Upper lobe of left lung (tissue), 6 donors: Measurements from ENCODE around the gene TMEM119. TPM values are rescaled to one million over a fixed set of nuclear protein-coding genes. Genes with fewer than 3 reads are reported as not detected.

ENCODE experiments used
- ATAC-seq, 2 donors: fragments of 200-7000 bp; cut with Tn5 transposase; one replicate each; pipeline ENCODE4 v1.9.1; 2022; ENCODE audit warnings: mild to moderate bottlenecking in 2 of 2, moderate library complexity in 2 of 2; ENCODE audit not compliant: low FRiP score in 2 of 2
- DNase-seq, 2 donors: peaks; one replicate each; pipeline ENCODE4 v3.0.0-alpha.2; 2019 to 2020
- H3K27ac ChIP-seq, 4 donors: fragments of 200-600 bp; sonication (generic); one replicate each; pipeline ENCODE4 v1.5.1; 2016 to 2019
- H3K27me3 ChIP-seq, 4 donors: fragments of 200-600 bp; sonication (generic); one replicate each; pipeline ENCODE4 v1.5.1; 2017 to 2019
- H3K36me3 ChIP-seq, 4 donors: fragments of 200-600 bp; sonication (generic); one replicate each; pipeline ENCODE4 v1.5.1; 2016 to 2019
- H3K4me1 ChIP-seq, 4 donors: fragments of 200-600 bp; sonication (generic); one replicate each; pipeline ENCODE4 v1.5.1; 2018 to 2019
- H3K4me3 ChIP-seq, 4 donors: fragments of 200-600 bp; sonication (generic); one replicate each; pipeline ENCODE4 v1.5.1; 2017 to 2019; ENCODE audit warnings: mild to moderate bottlenecking in 2 of 4, moderate library complexity in 1 of 4
- H3K9me3 ChIP-seq, 4 donors: fragments of 200-600 bp; sonication (generic); one replicate each; pipeline ENCODE4 v1.5.1; 2018 to 2019
- CTCF ChIP-seq, 6 experiments: fragments of 450-650 bp in 4 of 6; fragments of 200-600 bp in 2 of 6; sonication (generic) in 2 of 6; IDR thresholded peaks; one replicate each; pipeline ENCODE4 v1.5.1; 2016 to 2019; ENCODE audit warnings: antibody characterized with exemption in 6 of 6
- EP300 ChIP-seq, 4 donors: sonication (generic); formaldehyde crosslinking; IDR thresholded peaks; one replicate each; pipeline ENCODE4 v1.5.1; 2017; ENCODE audit warnings: antibody characterized with exemption in 4 of 4, control low read depth in 2 of 4
- POLR2A ChIP-seq, 4 donors: fragments of 450-650 bp; IDR thresholded peaks; one replicate each; pipeline ENCODE4 v1.5.1; 2016 to 2017; ENCODE audit warnings: antibody characterized with exemption in 4 of 4, mild to moderate bottlenecking in 2 of 4
- POLR2AphosphoS5 ChIP-seq, 2 donors: sonication (generic); formaldehyde crosslinking; IDR thresholded peaks; one replicate each; pipeline ENCODE4 v1.5.1; 2017; ENCODE audit warnings: antibody characterized with exemption in 2 of 2
- WGBS, 2 donors: methylation state at CpG; one replicate each; pipeline ENCODE4 v1.1.5; 2017 to 2018; 5-methylcytosine and 5-hydroxymethylcytosine counted together
- total RNA-seq, 6 donors: library from RNA; depleted of rRNA in 4 of 6; stranded (reverse); fragments of >200 nt in 4 of 6; gene quantifications; one replicate each; pipeline versions ENCODE4 v1.1.0 to v1.2.1, GENCODE V29; 2016 to 2021
- donor health status: DM: no; HTN: no; CAD: no; lungs with moderate emphysema.
- donor health status: DM: no; HTN: yes; CAD: no; lungs with severe emphysema.

Gene TMEM119
- total RNA-seq, 6 donors from 2014 or later = 1.5 to 50.7 (median 20.5) TPM

GRCh38 chr12:108614639-108615038 is 16.8 kb upstream of the TMEM119 start:
- ATAC-seq (no peak), DNase-seq (no peak)
- WGBS, 2 donors = 96 to 97% methylated on average over 5 to 6 of the region's 6 CpGs
- TF ChIP-seq CTCF (IDR thresholded peaks at IDR 0.05) (no peak), POLR2AphosphoS5 (IDR thresholded peaks at IDR 0.05) (no peak), POLR2A (IDR thresholded peaks at IDR 0.05) (no peak), EP300 (IDR thresholded peaks at IDR 0.05) (no peak)
- Histone ChIP-seq H3K4me3 (no peak overlapping the region), H3K4me1 (peaks cover 35 to 47% (median 37%) of the 10 kb centered on the region in 4 donors), H3K9me3 (no peaks in the 10 kb centered on the region), H3K36me3 (no peaks in the 10 kb centered on the region), H3K27me3 (no peaks in the 10 kb centered on the region), H3K27ac (no peak overlapping the region)

DNA sequence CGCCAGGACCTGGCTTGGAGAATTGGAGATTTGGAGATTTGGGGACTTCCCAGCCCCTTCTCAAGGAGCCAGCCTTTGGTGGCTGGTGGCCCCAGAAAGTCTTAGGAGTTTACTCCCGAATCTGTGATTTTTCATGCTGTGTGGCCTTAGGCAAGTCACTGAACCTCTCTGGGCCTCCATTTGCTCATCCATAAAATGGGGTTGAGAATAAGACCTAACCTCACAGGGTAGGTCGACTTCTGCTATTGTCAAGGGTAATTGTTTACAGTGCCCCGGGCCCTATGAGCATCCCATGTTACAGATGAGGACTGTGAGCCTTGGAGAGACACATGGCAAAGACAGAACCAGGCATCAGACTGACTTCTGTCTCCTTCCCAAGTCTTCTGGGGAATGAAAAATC is 16.2 kb upstream of the TMEM119 start:
- 87 to 88% methylated on average over 3 to 4 of the region's 4 CpGs for WGBS, 2 donors
- peaks cover 35 to 47% (median 37%) of the 10 kb centered on the region in 4 donors for H3K4me1 ChIP-seq

DNA sequence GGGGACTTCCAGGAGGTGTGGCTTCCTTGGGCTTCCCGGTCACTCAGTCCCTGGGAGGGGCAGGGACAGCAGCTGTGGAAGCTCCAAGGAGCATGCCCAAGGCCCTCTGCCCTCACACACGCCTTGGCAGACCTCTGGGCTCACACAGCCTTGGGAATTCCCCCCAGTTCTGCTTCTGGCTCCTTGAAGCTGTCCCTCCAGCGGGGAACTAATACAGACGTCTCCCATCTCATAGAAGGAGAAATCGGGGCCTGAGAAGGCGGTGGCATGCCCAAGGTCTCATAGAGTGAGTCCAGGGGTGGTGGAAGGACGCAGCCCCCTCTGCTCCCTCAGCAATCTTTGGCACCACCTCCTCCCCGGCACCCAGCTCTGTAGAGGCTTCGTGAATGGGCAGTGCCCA is 15.7 kb upstream of the TMEM119 start:
- Histone ChIP-seq H3K9me3 (no peaks in the 10 kb centered on the region), H3K27me3 (no peaks in the 10 kb centered on the region), H3K4me3 (no peak overlapping the region), H3K36me3 (no peaks in the 10 kb centered on the region), H3K27ac (peak overlapping the region in 2 of 4 donors; percentile 12 to 44), H3K4me1 (peaks cover 33 to 43% (median 35%) of the 10 kb centered on the region in 4 donors)
- DNase-seq (peak in 1 of 2 donors; percentile 55), ATAC-seq (no peak)
- TF ChIP-seq EP300 (IDR thresholded peaks at IDR 0.05) (no peak), POLR2AphosphoS5 (IDR thresholded peaks at IDR 0.05) (peak in 1 of 2 donors; percentile 10)
- 22 to 63% methylated on average over 1 to 9 of the region's 9 CpGs for WGBS, 2 donors

More for the DNA sequence above, 16.2 kb upstream of the TMEM119 start:
- Histone ChIP-seq H3K4me3 (no peak overlapping the region), H3K36me3 (no peaks in the 10 kb centered on the region), H3K27me3 (no peaks in the 10 kb centered on the region), H3K9me3 (no peaks in the 10 kb centered on the region), H3K27ac (peak overlapping the region in 2 of 4 donors; percentile 12 to 44)
- ATAC-seq = no peak
- no peak for TF ChIP-seq POLR2A (IDR thresholded peaks at IDR 0.05)
- TF ChIP-seq EP300 (IDR thresholded peaks at IDR 0.05) = no peak
- no peak for TF ChIP-seq CTCF (IDR thresholded peaks at IDR 0.05)
- no peak for TF ChIP-seq POLR2AphosphoS5 (IDR thresholded peaks at IDR 0.05)
- DNase-seq = no peak

GRCh38 chr12:108612788-108613282 is 15.0 kb upstream of the TMEM119 start:
- ATAC-seq = no peak
- no peak for DNase-seq
- Histone ChIP-seq H3K36me3 (no peaks in the 10 kb centered on the region), H3K9me3 (no peaks in the 10 kb centered on the region), H3K4me1 (peaks cover 26 to 36% (median 28%) of the 10 kb centered on the region in 4 donors), H3K27me3 (no peaks in the 10 kb centered on the region), H3K4me3 (no peak overlapping the region), H3K27ac (peak overlapping the region in 1 of 4 donors; percentile 12)
- TF ChIP-seq POLR2A (IDR thresholded peaks at IDR 0.05) (no peak), POLR2AphosphoS5 (IDR thresholded peaks at IDR 0.05) (no peak), CTCF (IDR thresholded peaks at IDR 0.05) (no peak), EP300 (IDR thresholded peaks at IDR 0.05) (no peak)
- WGBS, 2 donors = 82 to 85% methylated on average over 8 of the region's 8 CpGs

- peaks cover 17 to 27% (median 19%) of the 10 kb centered on the region in 4 donors for H3K4me1 ChIP-seq
- H3K36me3 ChIP-seq = no peaks in the 10 kb centered on the region
- H3K4me3 ChIP-seq = no peak overlapping the region
- WGBS, 2 donors = 57 to 67% methylated on average over 5 of the region's 5 CpGs
- H3K27me3 ChIP-seq = no peaks in the 10 kb centered on the region
- DNase-seq = no peak
- peak in 1 of 2 donors; percentile 45 for ATAC-seq
- TF ChIP-seq POLR2A (IDR thresholded peaks at IDR 0.05) (no peak), POLR2AphosphoS5 (IDR thresholded peaks at IDR 0.05) (peak in 1 of 2 donors; percentile 21), EP300 (IDR thresholded peaks at IDR 0.05) (no peak), CTCF (IDR thresholded peaks at IDR 0.05) (peak; percentile 22 to 59 (median 46))
- no peak overlapping the region for H3K27ac ChIP-seq
- no peaks in the 10 kb centered on the region for H3K9me3 ChIP-seq
Measured at GRCh38 chr12:108611884-108612415, 14.1 kb upstream of the TMEM119 start.
